ENCODE data around the gene OSM.
"Not testable (repeated sequence)": the region's sequence is repeated elsewhere in the genome, so short reads cannot be mapped to it uniquely, and the experiment has no call there.

Gene OSM

DNA sequence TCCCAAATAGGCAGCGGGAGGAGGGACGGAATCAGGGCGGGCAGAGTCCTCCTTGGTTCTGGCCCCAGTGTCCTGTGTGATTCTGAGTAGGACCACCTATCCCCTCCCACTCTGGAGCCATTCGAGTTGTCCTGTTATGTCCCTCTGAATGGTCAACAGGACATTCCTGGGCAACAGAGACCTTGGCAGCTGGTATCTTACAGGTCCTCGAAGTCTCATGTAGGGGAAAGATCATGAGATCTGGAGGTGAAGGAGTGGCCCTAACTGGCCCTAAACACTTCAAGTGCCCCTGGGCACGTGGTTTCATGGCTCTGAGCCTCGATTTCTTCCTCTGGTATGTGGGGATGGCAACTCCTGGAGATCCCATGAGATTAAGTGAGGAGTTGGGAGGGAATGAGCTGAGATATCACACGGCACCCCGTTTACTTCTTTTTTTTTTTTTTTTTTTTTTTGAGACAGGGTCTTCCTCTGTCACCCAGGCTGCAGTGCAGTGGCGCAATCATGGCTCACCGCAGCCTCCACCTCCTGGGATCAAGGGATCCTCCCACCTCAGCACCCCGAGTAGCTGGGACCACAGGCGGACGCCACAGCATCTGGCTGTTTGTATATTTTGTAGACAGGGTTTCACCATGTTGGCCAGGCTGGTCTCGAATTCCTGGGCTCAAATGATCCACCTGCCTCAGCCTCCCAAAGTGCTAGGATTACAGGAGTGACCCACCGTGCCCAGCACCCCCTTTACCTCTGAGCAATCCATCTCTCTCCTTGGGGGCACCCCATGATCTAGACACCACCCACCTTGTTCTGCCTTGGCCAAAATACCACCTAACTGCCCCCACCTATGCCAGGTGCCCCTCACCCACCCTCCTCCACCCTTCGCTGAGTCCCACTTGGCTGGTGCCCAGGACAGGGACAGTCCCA is 26.9 kb downstream of the OSM start:
- peaks cover 8% of the 10 kb centered on the region; the same call in 1 of the 2 replicates for H3K36me3 ChIP-seq (ENCODE audit: control insufficient read depth, insufficient read depth, low read length)
- no peaks in the 10 kb centered on the region for H3K9me3 ChIP-seq (ENCODE audit: control insufficient read depth, insufficient read depth, low read length)
- no peak overlapping the region for H3K4me3 ChIP-seq (ENCODE audit: low read depth, low read length)
- 0 out of 2 replicates have a peak, but pooled peaks cover 5% of the 10 kb centered on the region for H3K27me3 ChIP-seq (ENCODE audit: control insufficient read depth, insufficient read depth, low read length)
- H3K27ac ChIP-seq (ENCODE audit: low read depth, low read length), result no peak overlapping the region
- no peak overlapping the region for H3K9ac ChIP-seq (ENCODE audit: low read depth, low read length)
- H3K4me1 ChIP-seq (ENCODE audit: control insufficient read depth, insufficient read depth, low read length), result peaks cover 22% of the 10 kb centered on the region

GRCh38 chr22:30238661-30239487 is 27.8 kb downstream of the OSM start:
- H3K36me3 ChIP-seq (ENCODE audit: control insufficient read depth, insufficient read depth, low read length), result peaks cover 8% of the 10 kb centered on the region; the same call in 1 of the 2 replicates
- 0 out of 2 replicates have a peak, but pooled peaks cover 5% of the 10 kb centered on the region for H3K27me3 ChIP-seq (ENCODE audit: control insufficient read depth, insufficient read depth, low read length)
- H3K9me3 ChIP-seq (ENCODE audit: control insufficient read depth, insufficient read depth, low read length), result no peaks in the 10 kb centered on the region
- no peak overlapping the region for H3K27ac ChIP-seq (ENCODE audit: low read depth, low read length)
- H3K4me1 ChIP-seq (ENCODE audit: control insufficient read depth, insufficient read depth, low read length), result peaks cover 25% of the 10 kb centered on the region
- no peak overlapping the region for H3K9ac ChIP-seq (ENCODE audit: low read depth, low read length)
- H3K4me3 ChIP-seq (ENCODE audit: low read depth, low read length), result no peak overlapping the region

DNA sequence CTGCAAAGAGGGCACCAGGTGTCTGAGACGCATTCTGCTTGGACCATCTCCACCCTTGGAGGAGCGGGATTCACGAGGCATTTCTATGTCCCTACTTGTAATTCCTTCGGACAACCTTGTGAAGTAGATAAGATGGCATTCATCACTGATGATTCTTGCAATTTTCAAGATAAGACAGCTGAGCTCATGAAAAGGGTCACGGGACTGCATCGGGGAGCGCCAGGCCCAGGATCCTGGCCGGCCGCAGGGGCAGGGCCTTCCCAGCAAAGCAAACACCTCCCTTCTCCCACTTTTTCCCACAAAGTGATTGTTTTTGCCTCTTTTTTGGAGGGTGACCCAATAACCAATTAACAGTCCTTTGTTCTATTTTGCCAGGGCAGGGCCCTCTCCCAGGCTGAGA is 28.5 kb downstream of the OSM start:
- peaks cover 4% of the 10 kb centered on the region; the same call in 1 of the 2 replicates for H3K36me3 ChIP-seq (ENCODE audit: control insufficient read depth, insufficient read depth, low read length)
- H3K9ac ChIP-seq (ENCODE audit: low read depth, low read length), result no peak overlapping the region
- peaks cover 25% of the 10 kb centered on the region for H3K4me1 ChIP-seq (ENCODE audit: control insufficient read depth, insufficient read depth, low read length)
- H3K9me3 ChIP-seq (ENCODE audit: control insufficient read depth, insufficient read depth, low read length), result no peaks in the 10 kb centered on the region
- H3K4me3 ChIP-seq (ENCODE audit: low read depth, low read length), result no peak overlapping the region
- no peak overlapping the region for H3K27ac ChIP-seq (ENCODE audit: low read depth, low read length)
- 0 out of 2 replicates have a peak, but pooled peaks cover 5% of the 10 kb centered on the region for H3K27me3 ChIP-seq (ENCODE audit: control insufficient read depth, insufficient read depth, low read length)

DNA sequence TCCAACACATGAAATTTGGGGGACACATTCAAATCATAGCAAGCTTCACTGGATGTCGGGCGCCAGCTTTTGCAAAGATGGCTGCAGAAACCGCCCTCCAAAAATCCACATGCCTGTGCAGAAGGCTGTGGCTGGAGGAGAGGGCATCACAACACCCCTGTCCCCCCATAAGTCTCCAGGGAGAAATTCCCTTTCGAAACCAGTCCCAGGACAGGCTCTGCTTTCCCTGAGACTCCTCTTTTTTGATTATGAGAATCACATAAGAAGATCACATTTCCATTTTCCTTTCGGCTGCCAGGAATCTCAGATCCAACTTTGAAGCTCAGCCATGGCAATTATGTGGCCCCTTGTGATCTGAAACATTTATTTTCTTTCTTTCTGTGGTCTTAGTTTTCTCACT is 29.8 kb downstream of the OSM start:
- H3K9me3 ChIP-seq (ENCODE audit: control insufficient read depth, insufficient read depth, low read length), result no peaks in the 10 kb centered on the region
- no peaks in the 10 kb centered on the region for H3K36me3 ChIP-seq (ENCODE audit: control insufficient read depth, insufficient read depth, low read length)
- no peak overlapping the region for H3K9ac ChIP-seq (ENCODE audit: low read depth, low read length)
- peaks cover 28% of the 10 kb centered on the region for H3K4me1 ChIP-seq (ENCODE audit: control insufficient read depth, insufficient read depth, low read length)
- no peak overlapping the region for H3K4me3 ChIP-seq (ENCODE audit: low read depth, low read length)
- H3K27me3 ChIP-seq (ENCODE audit: control insufficient read depth, insufficient read depth, low read length), result 0 out of 2 replicates have a peak, but pooled peaks cover 5% of the 10 kb centered on the region
- H3K27ac ChIP-seq (ENCODE audit: low read depth, low read length), result no peak overlapping the region

DNA sequence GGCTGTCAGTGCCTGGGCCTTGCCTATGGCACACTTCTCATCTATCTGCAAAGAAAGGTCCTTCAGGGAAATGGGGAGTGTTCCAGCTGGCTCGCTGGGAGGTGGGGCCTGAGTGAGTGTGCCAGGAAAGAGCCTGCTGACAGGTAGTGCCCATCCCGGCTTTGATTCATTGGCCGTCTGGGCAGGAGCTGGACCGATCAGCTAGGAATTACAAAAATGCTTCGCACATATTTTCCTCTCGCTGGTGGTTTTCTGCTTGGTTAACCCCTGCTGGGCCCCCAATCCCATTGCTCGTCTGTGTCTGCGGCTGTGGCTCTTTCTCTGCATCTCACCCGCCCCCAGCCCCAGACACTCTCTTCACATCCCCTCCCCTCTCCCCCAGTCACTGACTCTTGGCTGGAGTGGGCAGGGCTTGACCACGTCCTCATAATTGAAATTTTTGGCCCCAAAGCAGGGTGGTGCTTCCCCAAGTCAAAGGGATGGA is 30.9 kb downstream of the OSM start:
- no peaks in the 10 kb centered on the region for H3K36me3 ChIP-seq (ENCODE audit: control insufficient read depth, insufficient read depth, low read length)
- no peak overlapping the region for H3K9ac ChIP-seq (ENCODE audit: low read depth, low read length)
- H3K4me3 ChIP-seq (ENCODE audit: low read depth, low read length), result no peak overlapping the region
- peaks cover 28% of the 10 kb centered on the region for H3K4me1 ChIP-seq (ENCODE audit: control insufficient read depth, insufficient read depth, low read length)
- H3K27ac ChIP-seq (ENCODE audit: low read depth, low read length), result no peak overlapping the region
- H3K9me3 ChIP-seq (ENCODE audit: control insufficient read depth, insufficient read depth, low read length), result no peaks in the 10 kb centered on the region
- 0 out of 2 replicates have a peak, but pooled peaks cover 5% of the 10 kb centered on the region for H3K27me3 ChIP-seq (ENCODE audit: control insufficient read depth, insufficient read depth, low read length)

GRCh38 chr22:30234786-30235470 is 31.7 kb downstream of the OSM start:
- no peak overlapping the region for H3K4me3 ChIP-seq (ENCODE audit: low read depth, low read length)

DNA sequence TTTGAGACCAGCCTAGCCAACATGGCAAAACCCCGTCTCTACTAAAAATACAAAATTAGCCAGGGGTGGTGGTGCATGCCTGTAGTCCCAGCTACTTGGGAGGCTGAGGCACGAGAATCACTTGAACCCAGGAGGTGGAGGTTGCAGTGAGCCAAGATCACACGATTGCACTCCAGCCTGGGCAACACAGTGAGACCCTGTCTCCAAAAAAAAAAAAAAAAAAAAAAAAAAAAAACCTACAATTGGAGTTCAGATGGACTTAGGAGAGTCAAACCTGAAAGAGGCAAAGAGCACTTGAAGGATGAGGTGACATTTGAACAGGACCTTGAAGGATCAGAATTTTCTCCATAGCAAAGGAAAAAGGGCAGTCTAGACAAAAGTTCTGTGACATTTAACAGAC is 32.3 kb downstream of the OSM start:
- peaks cover 28% of the 10 kb centered on the region for H3K4me1 ChIP-seq (ENCODE audit: control insufficient read depth, insufficient read depth, low read length)
- H3K4me3 ChIP-seq (ENCODE audit: low read depth, low read length); H3K36me3 ChIP-seq (ENCODE audit: control insufficient read depth, insufficient read depth, low read length); H3K9ac ChIP-seq (ENCODE audit: low read depth, low read length); H3K27me3 ChIP-seq (ENCODE audit: control insufficient read depth, insufficient read depth, low read length); H3K9me3 ChIP-seq (ENCODE audit: control insufficient read depth, insufficient read depth, low read length); H3K27ac ChIP-seq (ENCODE audit: low read depth, low read length): not testable (repeated sequence)

More at GRCh38 chr22:30234786-30235470, 31.7 kb downstream of the OSM start:
- Histone ChIP-seq H3K36me3 (ENCODE audit: control insufficient read depth, insufficient read depth, low read length) (no peaks in the 10 kb centered on the region), H3K9ac (ENCODE audit: low read depth, low read length) (no peak overlapping the region), H3K9me3 (ENCODE audit: control insufficient read depth, insufficient read depth, low read length) (no peaks in the 10 kb centered on the region), H3K27ac (ENCODE audit: low read depth, low read length) (no peak overlapping the region), H3K27me3 (ENCODE audit: control insufficient read depth, insufficient read depth, low read length) (0 out of 2 replicates have a peak, but pooled peaks cover 5% of the 10 kb centered on the region), H3K4me1 (ENCODE audit: control insufficient read depth, insufficient read depth, low read length) (peaks cover 28% of the 10 kb centered on the region)

DNA sequence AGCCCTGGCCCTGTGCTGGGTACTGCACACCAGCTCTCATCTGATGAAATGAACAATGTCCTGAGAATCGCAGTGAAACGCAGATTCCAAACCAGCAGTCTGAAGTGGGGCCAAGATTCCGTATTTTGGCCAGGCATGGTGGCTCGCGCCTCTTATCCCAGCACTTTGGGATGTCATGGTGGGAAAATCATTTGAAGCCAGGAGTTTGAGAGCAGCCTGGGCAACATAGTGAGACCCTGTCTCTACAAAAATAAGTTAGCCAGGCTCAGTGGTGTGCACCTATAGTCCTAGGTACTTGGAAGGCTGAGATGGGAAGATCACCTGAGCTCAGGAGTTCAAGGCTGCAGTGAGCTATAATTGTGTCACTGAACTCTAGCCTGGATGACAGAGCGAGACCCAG is 33.1 kb downstream of the OSM start:
- Histone ChIP-seq H3K4me1 (ENCODE audit: control insufficient read depth, insufficient read depth, low read length) (peaks cover 31% of the 10 kb centered on the region), H3K9ac (ENCODE audit: low read depth, low read length) (no peak overlapping the region), H3K36me3 (ENCODE audit: control insufficient read depth, insufficient read depth, low read length) (no peaks in the 10 kb centered on the region), H3K27ac (ENCODE audit: low read depth, low read length) (no peak overlapping the region), H3K4me3 (ENCODE audit: low read depth, low read length) (no peak overlapping the region), H3K9me3 (ENCODE audit: control insufficient read depth, insufficient read depth, low read length) (no peaks in the 10 kb centered on the region), H3K27me3 (ENCODE audit: control insufficient read depth, insufficient read depth, low read length) (0 out of 2 replicates have a peak, but pooled peaks cover 5% of the 10 kb centered on the region)

GRCh38 chr22:30232716-30233218 is 33.9 kb downstream of the OSM start:
- Histone ChIP-seq H3K9ac (ENCODE audit: low read depth, low read length) (no peak overlapping the region), H3K36me3 (ENCODE audit: control insufficient read depth, insufficient read depth, low read length) (no peaks in the 10 kb centered on the region), H3K27me3 (ENCODE audit: control insufficient read depth, insufficient read depth, low read length) (0 out of 2 replicates have a peak, but pooled peaks cover 5% of the 10 kb centered on the region), H3K4me3 (ENCODE audit: low read depth, low read length) (no peak overlapping the region), H3K9me3 (ENCODE audit: control insufficient read depth, insufficient read depth, low read length) (no peaks in the 10 kb centered on the region), H3K4me1 (ENCODE audit: control insufficient read depth, insufficient read depth, low read length) (peaks cover 32% of the 10 kb centered on the region), H3K27ac (ENCODE audit: low read depth, low read length) (no peak overlapping the region)

DNA sequence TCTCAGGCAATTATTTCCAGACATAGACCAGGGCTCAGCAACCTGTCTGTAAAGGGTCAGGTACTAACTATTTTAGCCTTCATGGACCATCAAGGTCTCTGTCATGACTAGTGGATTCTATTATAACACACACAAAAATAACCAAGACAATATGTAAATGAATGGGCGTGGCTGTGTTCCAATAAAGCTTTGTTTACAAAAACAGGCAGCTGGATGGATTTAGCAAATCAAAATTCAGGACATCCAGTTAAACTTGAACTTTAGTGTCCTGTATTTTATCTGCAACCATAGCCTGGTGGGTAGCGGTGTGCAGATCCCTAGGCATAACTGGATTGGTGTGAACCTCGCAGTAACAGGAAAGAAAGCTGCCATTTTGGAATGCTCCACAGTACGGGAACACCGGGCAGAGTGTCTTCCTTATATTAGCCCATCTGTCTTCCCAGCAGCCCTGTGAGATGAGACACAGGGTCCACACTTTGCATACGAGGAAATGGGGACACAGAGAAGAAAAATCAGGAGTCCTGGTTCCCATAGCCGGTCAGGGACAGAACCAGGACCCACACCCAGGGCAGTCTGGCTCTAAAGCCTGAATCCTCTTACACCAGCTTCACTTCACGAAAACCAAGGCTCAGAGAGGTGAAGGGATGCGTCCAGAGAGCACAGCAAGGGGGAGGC is 35.7 kb downstream of the OSM start:
- Histone ChIP-seq H3K9me3 (ENCODE audit: control insufficient read depth, insufficient read depth, low read length) (no peaks in the 10 kb centered on the region), H3K9ac (ENCODE audit: low read depth, low read length) (no peak overlapping the region), H3K4me3 (ENCODE audit: low read depth, low read length) (no peak overlapping the region), H3K27me3 (ENCODE audit: control insufficient read depth, insufficient read depth, low read length) (0 out of 2 replicates have a peak, but pooled peaks cover 5% of the 10 kb centered on the region), H3K27ac (ENCODE audit: low read depth, low read length) (no peak overlapping the region), H3K36me3 (ENCODE audit: control insufficient read depth, insufficient read depth, low read length) (no peaks in the 10 kb centered on the region), H3K4me1 (ENCODE audit: control insufficient read depth, insufficient read depth, low read length) (peaks cover 27% of the 10 kb centered on the region)

Measured in HUES48 (cell line).